Naive thymus-derived CD8-positive, alpha-beta T cell (primary cell): ENCODE results near the gene LHX2. TPM values are rescaled to one million over a fixed set of nuclear protein-coding genes. Genes with fewer than 3 reads are reported as not detected.

Source experiments
- ATAC-seq, 2 donors: fragments of 150-1000 bp; cut with Tn5 transposase in 1 of 2; sonication (Bioruptor Pico), chemical (Tn5 transposase) in 1 of 2; 1 replicate in 1 of 2; 2 replicates in 1 of 2; pipeline ENCODE4 v1.10.0; 2021; ENCODE audit warnings: mild to moderate bottlenecking in 2 of 2, moderate library complexity in 2 of 2
- POLR2A ChIA-PET: fragments of 350-600 bp; sonication (Branson Sonifier 250); formaldehyde crosslinking; loops from one replicate; lab custom pipeline; 2021; ENCODE audit warnings: antibody characterized with exemption; lab: Charles Lee
- DNase-seq, 10 donors: peaks; one replicate each; pipeline versions ENCODE4 v3.0.0 to v3.0.0-alpha.2; 2020 to 2022
- H3K27ac Mint-ChIP-seq, 10 donors: one replicate each; pipeline ENCODE4 v1.8.0; 2020 to 2022; ENCODE audit warnings: mild to moderate bottlenecking in 10 of 10, mixed read lengths in 10 of 10, moderate library complexity in 4 of 10, inconsistent platforms in 1 of 10
- H3K27me3 Mint-ChIP-seq, 5 donors: one replicate each; pipeline ENCODE4 v1.8.0; 2021 to 2022; ENCODE audit warnings: mixed read lengths in 5 of 5
- H3K36me3 Mint-ChIP-seq, 3 donors: one replicate each; pipeline ENCODE4 v1.8.0; 2020 to 2022; ENCODE audit warnings: mixed read lengths in 3 of 3, mild to moderate bottlenecking in 2 of 3, inconsistent platforms in 1 of 3
- H3K4me1 Mint-ChIP-seq, 4 donors: one replicate each; pipeline ENCODE4 v1.8.0; 2021 to 2022; ENCODE audit warnings: mixed read lengths in 4 of 4
- H3K4me3 Mint-ChIP-seq, 10 donors: one replicate each; pipeline ENCODE4 v1.8.0; 2020 to 2022; ENCODE audit warnings: mild to moderate bottlenecking in 10 of 10, mixed read lengths in 10 of 10, moderate library complexity in 6 of 10, inconsistent platforms in 1 of 10
- H3K9me3 Mint-ChIP-seq, 9 donors: one replicate each; pipeline ENCODE4 v1.8.0; 2020 to 2022; ENCODE audit warnings: mixed read lengths in 9 of 9, mild to moderate bottlenecking in 3 of 9, inconsistent platforms in 1 of 9, moderate library complexity in 1 of 9
- polyA plus RNA-seq, 3 donors: library from polyadenylated mRNA; unstranded; fragments of 300-500 nt; fragmentation: Illumina TruSeq; gene quantifications; one replicate each; pipeline ENCODE4 v1.2.3, GENCODE V29; 2021
- total RNA-seq, 8 experiments: library from RNA in 2 of 8; stranded (reverse) in 2 of 8; gene quantifications; one replicate each; pipeline ENCODE4 v1.2.3 and lab custom pipeline; 2021 to 2026

Gene LHX2
- total and polyA plus RNA-seq, 5 experiments from 2014 or later = not detected

- Mint-ChIP-seq H3K36me3 (no peaks in the 10 kb centered on the region), H3K27me3 (peaks cover 45 to 71% (median 64%) of the 10 kb centered on the region in 5 donors), H3K4me3 (no peak overlapping the region), H3K27ac (peak overlapping the region in 1 of 10 donors; percentile 49), H3K4me1 (peaks cover 8 to 16% (median 14%) of the 10 kb centered on the region in 4 donors), H3K9me3 (peaks cover 0 to 1% (median 0%) of the 10 kb centered on the region in 9 donors)
- DNase-seq (no peak), ATAC-seq (no peak)
- POLR2A ChIA-PET = no interaction called here
Measured at GRCh38 chr9:124044448-124044847, 32.9 kb downstream of the LHX2 start.

- POLR2A ChIA-PET = no interaction called here
- no peak for DNase-seq
- no peak for ATAC-seq
- H3K4me1 Mint-ChIP-seq = peaks cover 7 to 16% (median 13%) of the 10 kb centered on the region in 4 donors
- peaks cover 0 to 1% (median 0%) of the 10 kb centered on the region in 9 donors for H3K9me3 Mint-ChIP-seq
- no peaks in the 10 kb centered on the region for H3K36me3 Mint-ChIP-seq
- H3K27ac Mint-ChIP-seq = no peak overlapping the region
- H3K27me3 Mint-ChIP-seq = peaks cover 42 to 69% (median 63%) of the 10 kb centered on the region in 5 donors
- H3K4me3 Mint-ChIP-seq = no peak overlapping the region
Measured at GRCh38 chr9:124045076-124045829, 33.7 kb downstream of the LHX2 start.

GRCh38 chr9:124045830-124046177 lies 34.2 kb downstream of the LHX2 start:
- H3K27ac Mint-ChIP-seq = no peak overlapping the region
- ATAC-seq (no peak), DNase-seq (no peak)
- H3K4me1 Mint-ChIP-seq = peaks cover 5 to 12% (median 8%) of the 10 kb centered on the region in 4 donors
- peaks cover 0 to 1% (median 0%) of the 10 kb centered on the region in 9 donors for H3K9me3 Mint-ChIP-seq
- H3K36me3 Mint-ChIP-seq = no peaks in the 10 kb centered on the region
- POLR2A ChIA-PET = no interaction called here
- H3K27me3 Mint-ChIP-seq = peaks cover 46 to 70% (median 65%) of the 10 kb centered on the region in 5 donors
- H3K4me3 Mint-ChIP-seq = no peak overlapping the region

GRCh38 chr9:124046189-124046588 lies 34.6 kb downstream of the LHX2 start:
- POLR2A ChIA-PET = no interaction called here
- Mint-ChIP-seq H3K36me3 (no peaks in the 10 kb centered on the region), H3K4me3 (no peak overlapping the region), H3K9me3 (peaks cover 0 to 1% (median 0%) of the 10 kb centered on the region in 9 donors), H3K4me1 (peaks cover 5 to 10% (median 7%) of the 10 kb centered on the region in 4 donors), H3K27ac (no peak overlapping the region), H3K27me3 (peaks cover 49 to 73% (median 69%) of the 10 kb centered on the region in 5 donors)
- ATAC-seq (no peak), DNase-seq (no peak)

- H3K4me1 Mint-ChIP-seq = peaks cover 2 to 4% (median 3%) of the 10 kb centered on the region in 4 donors
- DNase-seq (no peak), ATAC-seq (no peak)
- peaks cover 0 to 1% (median 0%) of the 10 kb centered on the region in 9 donors for H3K9me3 Mint-ChIP-seq
- no peaks in the 10 kb centered on the region for H3K36me3 Mint-ChIP-seq
- H3K27me3 Mint-ChIP-seq = peaks cover 47 to 73% (median 66%) of the 10 kb centered on the region in 5 donors
- no peak overlapping the region for H3K27ac Mint-ChIP-seq
- POLR2A ChIA-PET = no interaction called here
- no peak overlapping the region for H3K4me3 Mint-ChIP-seq
Measured at GRCh38 chr9:124047251-124047672, 35.7 kb downstream of the LHX2 start.

- Mint-ChIP-seq H3K36me3 (peaks cover 0 to 7% (median 3%) of the 10 kb centered on the region in 3 donors), H3K4me1 (peaks cover 0 to 13% (median 2%) of the 10 kb centered on the region in 4 donors), H3K4me3 (no peak overlapping the region), H3K9me3 (peaks cover 0 to 1% (median 0%) of the 10 kb centered on the region in 9 donors), H3K27me3 (peaks cover 41 to 75% (median 56%) of the 10 kb centered on the region in 5 donors), H3K27ac (no peak overlapping the region)
- DNase-seq = no peak
- ATAC-seq = no peak
- POLR2A ChIA-PET = no interaction called here
Measured at GRCh38 chr9:124050955-124051354, 39.4 kb downstream of the LHX2 start.

GRCh38 chr9:124052401-124052800 lies 40.8 kb downstream of the LHX2 start:
- Mint-ChIP-seq H3K27ac (peak overlapping the region in 1 of 10 donors; percentile 76), H3K4me1 (peaks cover 0 to 13% (median under 1%) of the 10 kb centered on the region in 4 donors), H3K4me3 (no peak overlapping the region), H3K36me3 (peaks cover 0 to 7% (median 3%) of the 10 kb centered on the region in 3 donors), H3K9me3 (peaks cover 0 to 1% (median 0%) of the 10 kb centered on the region in 9 donors), H3K27me3 (peaks cover 42 to 71% (median 49%) of the 10 kb centered on the region in 5 donors)
- DNase-seq (no peak), ATAC-seq (no peak)
- POLR2A ChIA-PET = no interaction called here

- no peak overlapping the region for H3K4me3 Mint-ChIP-seq
- DNase-seq (no peak), ATAC-seq (no peak)
- H3K4me1 Mint-ChIP-seq = peaks cover 0 to 13% (median under 1%) of the 10 kb centered on the region in 4 donors
- H3K36me3 Mint-ChIP-seq = peaks cover 0 to 7% (median 3%) of the 10 kb centered on the region in 3 donors
- H3K27ac Mint-ChIP-seq = no peak overlapping the region
- peaks cover 43 to 69% (median 52%) of the 10 kb centered on the region in 5 donors for H3K27me3 Mint-ChIP-seq
- no peaks in the 10 kb centered on the region for H3K9me3 Mint-ChIP-seq
- POLR2A ChIA-PET = no interaction called here
Measured at GRCh38 chr9:124054582-124055227, 43.1 kb downstream of the LHX2 start.

- Mint-ChIP-seq H3K27ac (peak overlapping the region in 2 of 10 donors; percentile 22 to 40), H3K4me3 (no peak overlapping the region), H3K36me3 (no peaks in the 10 kb centered on the region), H3K27me3 (peaks cover 16 to 32% (median 29%) of the 10 kb centered on the region in 5 donors), H3K4me1 (no peaks in the 10 kb centered on the region), H3K9me3 (no peaks in the 10 kb centered on the region)
- POLR2A ChIA-PET = no interaction called here
- ATAC-seq (no peak), DNase-seq (no peak)
Measured at GRCh38 chr9:124060844-124061605, 49.5 kb downstream of the LHX2 start.

GRCh38 chr9:124062172-124062571 lies 50.6 kb downstream of the LHX2 start:
- Mint-ChIP-seq H3K4me3 (no peak overlapping the region), H3K27me3 (peaks cover 11 to 25% (median 22%) of the 10 kb centered on the region in 5 donors), H3K9me3 (no peaks in the 10 kb centered on the region), H3K27ac (no peak overlapping the region), H3K4me1 (no peaks in the 10 kb centered on the region), H3K36me3 (no peaks in the 10 kb centered on the region)
- no peak for ATAC-seq
- POLR2A ChIA-PET = no interaction called here
- DNase-seq = no peak

GRCh38 chr9:124066783-124067577 lies 55.4 kb downstream of the LHX2 start:
- H3K9me3 Mint-ChIP-seq = peaks cover 0 to 6% (median 0%) of the 10 kb centered on the region in 9 donors
- peaks cover 4 to 20% (median 16%) of the 10 kb centered on the region in 5 donors for H3K27me3 Mint-ChIP-seq
- H3K36me3 Mint-ChIP-seq = no peaks in the 10 kb centered on the region
- POLR2A ChIA-PET = no interaction called here
- no peak for ATAC-seq
- no peak for DNase-seq
- no peak overlapping the region for H3K27ac Mint-ChIP-seq
- H3K4me1 Mint-ChIP-seq = no peaks in the 10 kb centered on the region
- no peak overlapping the region for H3K4me3 Mint-ChIP-seq

- Mint-ChIP-seq H3K4me3 (no peak overlapping the region), H3K36me3 (no peaks in the 10 kb centered on the region), H3K4me1 (no peaks in the 10 kb centered on the region), H3K27ac (no peak overlapping the region), H3K27me3 (peaks cover 10 to 32% (median 22%) of the 10 kb centered on the region in 5 donors), H3K9me3 (peaks cover 0 to 6% (median 0%) of the 10 kb centered on the region in 9 donors)
- POLR2A ChIA-PET = no interaction called here
- no peak for DNase-seq
- ATAC-seq = no peak
Measured at GRCh38 chr9:124068251-124068650, 56.7 kb downstream of the LHX2 start.
